Adipocyte (in vitro differentiated cells): ENCODE results near the gene ALG9.

Source experiments
- DNase-seq: peaks from one replicate; pipeline ENCODE4 v3.0.0-alpha.2; 2015; ENCODE audit warnings: low read depth
- H3K27me3 ChIP-seq: replicated peaks from 2 replicates; pipeline ENCODE4 v1.7.0; 2013; ENCODE audit warnings: mild to moderate bottlenecking, low read length, moderate library complexity; ENCODE audit not compliant: control insufficient read depth, insufficient read depth
- H3K36me3 ChIP-seq: 2 replicates; pipeline ENCODE4 v1.7.0; 2013; ENCODE audit warnings: low read length, mild to moderate bottlenecking, moderate library complexity; ENCODE audit not compliant: control insufficient read depth, insufficient read depth, severe bottlenecking
- H3K4me1 ChIP-seq: 2 replicates; pipeline ENCODE4 v1.7.0; 2013; ENCODE audit warnings: mild to moderate bottlenecking, low read length, moderate library complexity; ENCODE audit not compliant: control insufficient read depth, insufficient read depth
- H3K4me3 ChIP-seq: 2 replicates; pipeline ENCODE4 v1.7.0; 2013; ENCODE audit warnings: mild to moderate bottlenecking, low read length, moderate library complexity
- H3K9ac ChIP-seq: 2 replicates; pipeline ENCODE4 v1.7.0; 2013; ENCODE audit warnings: mild to moderate bottlenecking, low read length, moderate library complexity
- H3K9me3 ChIP-seq: 2 replicates; pipeline ENCODE4 v1.7.0; 2013; ENCODE audit warnings: mild to moderate bottlenecking, low read length, moderate library complexity; ENCODE audit not compliant: control insufficient read depth

The ALG9 gene

DNA sequence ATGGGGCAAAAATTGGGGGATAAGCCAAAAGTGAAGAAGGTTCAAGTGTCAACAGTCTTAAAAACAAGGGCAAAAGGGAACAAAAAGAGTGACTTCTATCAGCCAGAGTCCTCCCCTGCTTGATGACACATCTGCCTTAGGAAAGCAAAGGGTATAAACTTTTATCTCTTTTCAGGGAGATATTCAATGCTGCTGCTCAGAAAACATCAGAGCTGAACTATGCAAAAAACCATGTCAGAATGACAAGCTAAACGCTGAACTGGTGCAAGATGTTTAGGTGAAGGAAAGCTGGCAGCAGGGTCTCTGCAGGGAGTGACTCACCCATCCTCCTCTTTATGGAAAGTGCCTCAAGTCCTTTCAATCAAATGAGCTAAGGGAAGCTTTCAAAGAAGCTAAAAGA lies 24.7 kb downstream of the ALG9 start:
- H3K4me3 ChIP-seq, result peak overlapping the region; percentile 22
- H3K9me3 ChIP-seq, result no peaks in the 10 kb centered on the region
- peak overlapping the region; percentile 90 for H3K9ac ChIP-seq
- DNase-seq, result peak; percentile 69
- no peaks in the 10 kb centered on the region for H3K27me3 ChIP-seq
- peaks cover 10% of the 10 kb centered on the region for H3K36me3 ChIP-seq
- peaks cover 69% of the 10 kb centered on the region for H3K4me1 ChIP-seq

DNA sequence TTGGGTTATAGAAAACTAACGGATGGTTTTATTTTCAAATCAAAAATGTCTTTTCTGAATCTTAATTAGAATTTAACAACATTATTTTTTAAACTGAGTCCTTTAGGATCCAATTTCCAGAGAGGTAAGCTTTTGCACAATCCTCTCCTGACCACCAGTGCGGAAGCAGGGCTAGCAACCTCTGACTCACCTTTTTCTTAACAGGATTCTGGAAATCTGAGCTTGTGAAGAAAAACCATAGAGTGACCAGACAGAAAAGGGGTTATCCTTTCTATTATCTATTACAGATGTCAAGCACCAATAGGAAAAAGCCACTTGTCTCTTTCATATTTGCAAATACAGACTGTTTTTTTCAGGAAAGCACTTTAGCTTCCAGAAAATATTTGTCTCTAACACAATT lies 25.3 kb downstream of the ALG9 start:
- Histone ChIP-seq H3K4me3 (peak overlapping the region; percentile 22), H3K9me3 (no peaks in the 10 kb centered on the region), H3K27me3 (no peaks in the 10 kb centered on the region), H3K4me1 (peaks cover 67% of the 10 kb centered on the region), H3K9ac (peak overlapping the region; percentile 90), H3K36me3 (peaks cover 10% of the 10 kb centered on the region)
- peak; percentile 52 for DNase-seq

DNA sequence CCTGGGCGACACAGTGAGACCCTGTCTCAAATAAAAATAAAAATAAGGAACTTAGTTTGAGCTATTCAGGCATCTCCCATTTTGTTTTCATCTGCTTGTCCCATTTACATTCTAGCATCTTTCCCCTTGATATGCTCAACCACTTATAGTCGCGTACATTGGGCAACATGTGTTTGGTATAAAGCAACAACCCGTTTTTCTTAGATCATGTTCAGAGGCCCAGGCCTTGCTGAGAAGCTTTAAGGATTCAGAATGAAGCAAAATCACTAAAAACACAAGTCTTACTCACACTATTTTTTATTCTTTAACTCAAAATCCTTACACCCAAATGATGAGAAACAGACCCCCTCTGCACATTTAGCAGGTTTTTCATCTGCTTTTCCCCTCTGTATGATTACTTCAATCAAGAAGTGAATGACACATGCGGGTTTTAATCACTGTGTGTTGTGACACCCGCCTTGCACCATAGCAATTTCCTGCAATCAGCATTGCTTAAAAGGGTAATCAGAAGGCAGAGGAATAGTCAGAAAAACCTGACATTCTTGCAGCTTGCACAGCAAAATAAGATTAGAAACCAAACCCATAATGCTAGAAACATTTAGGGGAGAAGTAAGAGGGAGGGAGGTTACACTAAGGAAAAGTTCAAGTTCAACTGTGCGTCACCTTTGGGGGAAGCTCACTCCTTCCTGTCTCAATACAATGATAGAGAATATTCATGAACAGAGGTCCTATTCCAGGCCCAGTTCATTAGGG lies 25.9 kb downstream of the ALG9 start:
- Histone ChIP-seq H3K9ac (peak overlapping the region; percentile 90), H3K4me1 (peaks cover 68% of the 10 kb centered on the region), H3K9me3 (no peaks in the 10 kb centered on the region), H3K27me3 (no peaks in the 10 kb centered on the region), H3K4me3 (no peak overlapping the region), H3K36me3 (peaks cover 10% of the 10 kb centered on the region)
- DNase-seq, result peak; percentile 5

DNA sequence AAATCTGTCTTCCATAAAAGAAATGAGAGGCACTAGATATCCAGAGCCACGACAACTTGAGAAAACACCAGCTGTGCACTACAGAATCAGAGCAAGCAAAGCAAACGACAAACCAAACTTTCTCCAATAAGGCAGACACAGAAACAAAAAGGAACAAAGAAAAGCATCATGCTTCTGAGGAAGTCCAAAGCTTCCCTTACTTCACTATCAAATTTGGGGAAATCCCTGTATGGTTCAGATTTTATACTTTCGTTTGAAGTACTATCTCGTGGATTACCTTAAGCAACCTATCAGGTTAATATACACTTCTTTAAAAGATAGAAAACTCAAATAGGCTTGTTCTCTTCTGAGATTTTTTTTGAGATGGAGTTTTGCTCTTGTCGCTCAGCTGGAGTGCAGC lies 27.7 kb downstream of the ALG9 start:
- peaks cover 5% of the 10 kb centered on the region for H3K36me3 ChIP-seq
- peak overlapping the region; percentile 79 for H3K9ac ChIP-seq
- no peaks in the 10 kb centered on the region for H3K27me3 ChIP-seq
- no peak overlapping the region for H3K4me3 ChIP-seq
- peaks cover 82% of the 10 kb centered on the region for H3K4me1 ChIP-seq
- no peaks in the 10 kb centered on the region for H3K9me3 ChIP-seq
- DNase-seq, result no peak

DNA sequence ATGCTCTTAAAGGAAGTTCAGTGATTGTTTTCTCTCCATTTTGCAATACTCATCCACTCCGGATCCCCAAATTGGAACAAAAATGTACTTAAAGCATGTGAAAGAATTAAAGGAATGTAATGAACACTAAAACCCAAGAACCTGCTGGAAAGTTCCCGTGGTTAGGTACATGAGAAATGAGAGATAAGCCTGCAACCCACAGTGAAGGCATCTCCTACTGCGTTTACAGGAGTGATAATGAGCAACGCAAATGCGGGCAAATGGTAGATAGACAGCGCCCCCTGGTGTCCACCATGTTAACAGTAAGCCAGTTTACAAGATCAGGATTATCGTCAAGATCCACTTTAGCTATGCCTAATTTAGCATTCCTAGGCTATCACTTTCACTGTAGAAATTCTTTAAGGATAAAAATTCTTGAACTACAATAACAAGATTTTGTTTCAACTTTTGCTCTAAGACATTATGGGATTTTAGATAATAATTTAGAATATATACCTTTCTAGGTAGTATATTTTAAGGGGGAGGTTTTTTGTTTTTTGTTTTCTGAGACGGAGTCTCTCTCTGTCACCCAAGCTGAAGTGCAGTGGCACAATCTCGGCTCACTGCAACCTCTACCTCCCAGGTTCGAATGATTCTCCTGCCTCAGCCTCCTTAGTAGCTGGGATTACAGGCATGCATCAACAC lies 29.9 kb downstream of the ALG9 start:
- Histone ChIP-seq H3K9me3 (no peaks in the 10 kb centered on the region), H3K36me3 (peaks cover 11% of the 10 kb centered on the region), H3K27me3 (no peaks in the 10 kb centered on the region), H3K4me3 (peak overlapping the region; percentile 47), H3K9ac (peak overlapping the region; percentile 79), H3K4me1 (peaks cover 86% of the 10 kb centered on the region)
- DNase-seq, result peak; percentile 95

DNA sequence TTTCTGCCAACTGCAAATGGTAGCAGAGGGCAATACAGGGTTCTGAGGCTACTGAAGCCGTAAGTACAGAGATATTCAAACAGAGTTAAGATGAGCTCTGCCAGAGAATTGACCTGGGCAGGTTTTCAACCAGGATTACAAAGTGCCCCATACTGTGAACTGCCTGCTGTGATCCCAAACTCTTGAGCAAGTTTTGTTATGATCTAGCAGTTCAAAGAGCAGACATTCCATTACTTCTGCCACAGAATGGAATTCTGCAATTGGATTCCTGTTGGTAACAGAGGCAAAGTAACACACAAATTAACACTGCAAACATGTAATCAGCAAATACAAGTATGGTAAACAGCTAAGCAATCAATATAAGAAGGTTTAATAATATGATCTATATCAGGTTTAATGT lies 31.2 kb downstream of the ALG9 start:
- Histone ChIP-seq H3K4me1 (peaks cover 83% of the 10 kb centered on the region), H3K27me3 (no peaks in the 10 kb centered on the region), H3K9ac (peak overlapping the region; percentile 79), H3K4me3 (peak overlapping the region; percentile 47), H3K9me3 (no peaks in the 10 kb centered on the region), H3K36me3 (peaks cover 11% of the 10 kb centered on the region)
- peak; percentile 64 for DNase-seq

DNA sequence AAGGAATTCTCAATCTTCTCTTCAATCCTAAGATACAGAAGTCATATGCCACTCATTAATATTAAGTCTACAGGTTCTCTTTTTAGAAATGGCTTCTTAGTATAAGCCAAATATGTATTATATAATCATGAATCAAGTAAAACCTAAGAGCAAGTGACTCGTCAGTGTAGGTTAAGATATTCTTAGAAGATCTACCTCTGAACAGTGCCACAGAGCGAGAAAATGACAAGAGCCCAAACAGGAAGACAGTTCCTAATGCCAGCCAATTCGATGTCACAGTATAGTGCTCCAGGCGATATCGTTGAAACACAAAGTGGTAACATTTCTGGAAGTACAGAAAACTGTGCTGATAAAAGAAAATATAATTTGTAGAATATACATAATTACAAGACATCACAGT lies 33.3 kb downstream of the ALG9 start:
- peak overlapping the region; percentile 81 for H3K9ac ChIP-seq
- H3K36me3 ChIP-seq, result peaks cover 17% of the 10 kb centered on the region
- no peaks in the 10 kb centered on the region for H3K9me3 ChIP-seq
- H3K4me3 ChIP-seq, result no peak overlapping the region
- DNase-seq, result no peak
- peaks cover 94% of the 10 kb centered on the region for H3K4me1 ChIP-seq
- no peaks in the 10 kb centered on the region for H3K27me3 ChIP-seq

DNA sequence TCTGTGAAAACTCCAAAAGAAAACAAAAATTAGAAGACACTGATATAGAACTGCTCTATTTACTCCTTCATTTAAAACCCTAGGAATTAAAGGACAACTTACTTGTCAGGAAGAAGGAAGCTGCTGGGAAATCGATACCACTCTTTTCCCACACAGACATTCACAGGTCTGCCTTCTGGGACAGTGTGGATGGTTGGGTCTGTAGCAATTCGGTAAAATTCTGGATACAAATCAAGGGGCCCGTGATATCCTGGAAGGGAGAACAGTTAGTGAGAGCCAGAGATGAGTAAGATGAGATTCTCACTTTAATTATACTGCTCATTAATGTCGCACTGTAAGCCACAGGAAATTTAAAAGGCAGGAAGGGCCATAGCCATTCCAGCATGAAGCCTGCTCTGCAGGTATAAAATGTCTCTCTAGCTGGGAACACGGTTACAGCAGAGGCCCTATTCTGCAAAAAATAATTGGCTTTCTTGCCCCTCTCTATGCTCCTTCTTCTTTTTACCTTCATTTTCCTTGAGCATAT lies 34.0 kb downstream of the ALG9 start:
- Histone ChIP-seq H3K4me3 (peak overlapping the region; percentile 59), H3K9ac (peak overlapping the region; percentile 81), H3K27me3 (no peaks in the 10 kb centered on the region), H3K36me3 (peaks cover 17% of the 10 kb centered on the region), H3K4me1 (peaks cover 94% of the 10 kb centered on the region), H3K9me3 (no peaks in the 10 kb centered on the region)
- DNase-seq, result no peak

DNA sequence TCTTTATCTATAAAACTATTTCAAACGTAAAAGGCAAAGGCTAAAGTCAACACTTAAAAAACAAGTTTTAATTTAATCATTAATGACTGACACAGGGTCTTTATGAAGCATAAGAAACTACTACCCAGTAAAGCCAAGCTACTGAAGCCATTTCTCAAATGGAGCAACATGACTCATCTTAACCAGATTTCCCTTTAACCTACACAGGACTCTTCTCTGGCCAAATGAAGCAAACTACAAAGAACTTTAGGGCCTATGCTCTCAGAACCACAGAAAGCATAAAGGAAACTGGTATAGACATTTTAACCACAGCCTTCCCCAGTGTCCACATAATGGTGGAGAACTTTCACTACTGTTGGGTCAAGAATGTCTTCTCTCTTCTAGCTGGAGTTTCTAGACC lies 34.7 kb downstream of the ALG9 start:
- H3K27me3 ChIP-seq, result no peaks in the 10 kb centered on the region
- peaks cover 17% of the 10 kb centered on the region for H3K36me3 ChIP-seq
- DNase-seq, result peak; percentile 40
- peak overlapping the region; percentile 59 for H3K4me3 ChIP-seq
- H3K9me3 ChIP-seq, result no peaks in the 10 kb centered on the region
- H3K4me1 ChIP-seq, result peaks cover 90% of the 10 kb centered on the region
- H3K9ac ChIP-seq, result peak overlapping the region; percentile 81

DNA sequence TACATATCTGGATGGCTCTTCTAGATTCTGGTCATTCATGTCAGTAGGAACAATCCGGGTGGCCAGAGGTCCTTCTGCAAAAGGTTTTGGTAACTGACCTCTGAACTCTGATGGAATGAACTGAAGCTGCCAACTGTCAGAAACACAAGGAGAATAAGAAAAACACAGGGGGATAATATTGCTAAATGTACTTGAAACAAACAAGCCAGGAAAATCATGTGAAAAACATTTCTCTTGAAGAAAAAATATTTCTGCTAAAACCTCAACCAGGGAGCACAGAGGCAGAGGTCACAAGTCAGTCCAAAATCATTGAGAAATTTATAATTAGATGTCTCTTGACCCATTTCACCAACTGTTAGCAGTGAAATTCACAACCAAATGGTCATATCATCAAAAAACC lies 35.2 kb downstream of the ALG9 start:
- Histone ChIP-seq H3K9me3 (no peaks in the 10 kb centered on the region), H3K36me3 (peaks cover 19% of the 10 kb centered on the region), H3K9ac (peak overlapping the region; percentile 85), H3K4me3 (peak overlapping the region; percentile 59), H3K4me1 (peaks cover 87% of the 10 kb centered on the region), H3K27me3 (no peaks in the 10 kb centered on the region)
- DNase-seq, result peak; percentile 44

DNA sequence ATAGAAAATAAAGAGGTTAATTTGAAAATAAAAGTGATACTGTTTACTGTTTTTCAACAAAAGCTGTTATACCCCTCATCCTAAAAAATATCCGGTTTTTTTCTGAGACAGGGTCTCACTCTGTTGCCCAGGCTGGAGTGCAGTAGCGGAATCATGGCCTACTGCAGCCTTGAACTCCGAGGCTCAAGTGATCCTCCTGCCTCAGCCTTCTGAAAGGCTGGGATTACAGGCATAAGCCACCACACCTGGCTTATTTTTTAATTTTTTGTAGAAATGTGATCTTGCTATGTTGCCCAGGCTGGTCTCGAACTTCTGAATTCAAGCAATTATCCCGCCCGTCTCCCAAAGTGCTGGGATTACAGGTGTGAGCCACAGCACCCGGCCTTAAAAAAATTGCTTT lies 35.7 kb downstream of the ALG9 start:
- peaks cover 20% of the 10 kb centered on the region for H3K36me3 ChIP-seq

More for the DNA sequence above, 35.7 kb downstream of the ALG9 start:
- H3K4me3 ChIP-seq, result peak overlapping the region; percentile 39
- no peaks in the 10 kb centered on the region for H3K9me3 ChIP-seq
- peak overlapping the region; percentile 85 for H3K9ac ChIP-seq
- H3K4me1 ChIP-seq, result peaks cover 82% of the 10 kb centered on the region
- no peak for DNase-seq
- no peaks in the 10 kb centered on the region for H3K27me3 ChIP-seq
